AG08395 (cell line): ENCODE measurements around the gene GRIFIN.

ENCODE experiments used
- DNase-seq: peaks from one replicate; pipeline ENCODE4 v3.0.0; 2012; ENCODE audit warnings: mixed read lengths, low spot score

GRIFIN gene, protein sequence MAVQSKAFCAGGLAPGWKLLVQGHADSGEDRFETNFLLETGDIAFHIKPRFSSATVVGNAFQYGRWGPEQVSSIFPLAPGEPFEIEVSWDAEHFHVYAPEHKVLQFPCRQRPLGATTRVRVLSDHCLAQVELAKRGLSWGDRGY

DNA sequence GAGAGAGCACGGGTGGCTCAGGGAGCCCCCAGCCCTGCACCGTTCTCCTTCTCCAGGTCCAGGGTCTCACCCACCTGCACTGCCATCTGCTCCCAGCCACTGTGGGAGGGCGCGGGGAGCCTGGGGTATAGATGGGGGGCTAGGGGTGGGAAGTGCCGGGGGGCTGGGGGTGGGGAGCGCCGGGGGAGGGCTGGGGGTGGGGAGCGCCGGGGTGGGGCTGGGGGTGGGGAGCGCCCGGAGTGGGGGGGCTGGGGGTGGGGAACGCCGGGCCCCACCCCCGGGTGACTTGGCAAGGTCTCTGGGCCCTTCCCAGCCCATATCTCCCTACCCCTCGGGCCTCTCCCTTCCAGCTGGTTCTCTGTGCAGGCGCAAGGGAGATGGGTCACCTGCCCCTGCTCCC lies at the start of gene GRIFIN:
Gene GRIFIN, minus strand, starts transcription at position 101 of the 400 bp plus-strand sequence. Its CDS starts 15 bp downstream, at position 86.
- no peak for DNase-seq

GRCh38 chr7:2524808-2525657 lies 48.8 kb upstream of the GRIFIN start:
- no peak for DNase-seq

DNA sequence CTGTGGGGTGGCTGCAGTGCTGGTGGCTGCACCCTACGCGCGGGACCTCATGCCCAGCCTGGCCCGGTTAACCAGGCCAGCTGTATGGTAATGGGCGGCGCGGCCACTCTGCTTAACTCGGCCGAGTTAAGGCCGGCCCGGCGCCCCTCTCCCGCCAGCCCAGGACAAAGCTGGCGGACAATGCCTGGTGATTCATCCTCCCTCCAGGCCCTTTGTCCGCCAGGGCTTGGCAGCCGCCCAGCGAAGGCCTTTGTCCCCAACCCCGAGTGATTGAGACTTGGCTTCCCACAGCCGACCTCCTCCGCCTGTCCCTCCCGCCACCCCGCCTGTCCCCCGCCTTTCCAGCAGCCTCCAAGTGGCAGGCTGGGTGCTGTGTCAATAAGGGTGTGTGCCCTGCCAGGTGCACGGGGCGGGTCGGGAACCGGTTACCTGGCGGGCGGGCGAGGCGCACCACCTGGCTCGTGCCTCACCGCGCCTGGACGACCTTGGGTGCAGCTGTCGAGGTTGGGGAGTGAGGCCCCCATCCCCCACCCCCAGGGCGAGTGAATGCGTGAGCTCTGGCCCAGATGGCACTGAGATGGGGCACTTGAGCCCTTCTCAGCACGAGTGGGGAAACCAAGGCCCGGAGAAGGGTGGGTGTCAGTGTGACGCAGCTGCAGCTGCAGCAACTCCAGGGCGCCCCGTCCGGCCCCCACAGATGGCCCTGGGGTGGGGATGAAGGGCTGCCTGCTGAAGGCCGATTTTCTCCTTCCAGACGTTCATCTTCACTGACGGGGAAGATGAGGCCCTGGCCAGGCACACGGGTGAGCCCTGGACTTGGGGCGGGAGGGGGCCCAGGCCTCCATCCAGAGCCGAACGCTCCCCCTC lies 48.0 kb upstream of the GRIFIN start:
- DNase-seq = peak; percentile 69

DNA sequence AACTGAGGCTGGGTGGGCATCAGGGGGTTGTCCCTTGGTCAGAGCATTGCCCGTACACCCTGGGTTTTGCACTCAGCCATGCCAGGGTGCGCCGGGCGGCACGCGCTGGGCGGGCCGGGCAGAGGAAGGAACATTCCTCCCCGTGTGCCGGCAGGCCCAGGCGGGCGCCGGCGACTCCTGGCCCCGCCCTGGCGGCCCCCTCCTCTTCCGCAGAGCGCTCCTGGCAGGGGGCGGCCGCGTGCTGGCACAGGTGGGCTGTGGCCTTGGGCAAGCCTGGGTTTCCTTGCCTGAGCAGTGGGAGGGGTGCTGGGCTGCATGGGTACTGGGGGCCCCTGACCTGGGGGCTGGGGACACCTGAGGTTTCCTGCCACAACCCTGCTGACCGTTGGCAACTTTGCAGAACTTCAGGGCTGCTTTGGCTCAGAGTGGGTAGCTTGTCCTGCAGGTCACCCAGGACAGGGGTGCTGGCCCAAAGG lies 47.3 kb upstream of the GRIFIN start:
- DNase-seq = no peak

- DNase-seq = peak; percentile 60
These were observed 46.7 kb upstream of the GRIFIN start for GRCh38 chr7:2522780-2523433.

DNA sequence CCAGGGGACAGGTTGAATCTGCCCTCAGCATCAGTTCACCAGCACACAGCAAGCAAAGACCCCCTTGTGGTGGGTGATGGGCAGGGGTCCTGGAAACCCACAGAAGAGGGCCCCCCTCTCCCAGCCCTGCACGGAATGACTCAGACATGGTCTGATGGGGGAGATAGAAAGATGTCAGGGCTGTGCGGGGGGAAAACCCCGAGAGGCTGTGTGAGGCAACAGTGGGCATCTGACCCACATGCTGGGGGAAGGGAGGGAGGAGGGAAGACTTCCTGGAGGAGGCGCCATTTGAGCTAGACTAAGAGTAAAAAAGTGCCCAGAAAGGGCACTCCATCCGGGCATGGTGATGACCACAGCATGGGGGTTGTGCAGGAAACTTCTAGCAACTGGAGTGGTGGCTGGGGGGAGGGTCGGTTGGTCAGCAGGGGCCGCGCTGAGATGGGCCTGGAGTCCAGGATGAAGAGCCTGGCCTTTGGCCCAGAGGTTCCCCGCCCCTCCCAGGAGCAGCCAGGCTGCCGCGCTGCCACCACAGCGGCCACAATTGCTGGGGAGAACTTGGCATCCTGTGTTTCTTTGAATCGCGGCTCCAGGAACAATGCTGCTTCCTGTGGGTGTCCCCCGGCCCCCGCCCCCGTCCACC lies 45.9 kb upstream of the GRIFIN start:
- peak; percentile 27 for DNase-seq

GRCh38 chr7:2521341-2521745 lies 45.1 kb upstream of the GRIFIN start:
- DNase-seq = no peak

GRCh38 chr7:2520761-2521290 lies 44.6 kb upstream of the GRIFIN start:
- peak; percentile 47 for DNase-seq

- peak; percentile 52 for DNase-seq
These were observed 44.0 kb upstream of the GRIFIN start for GRCh38 chr7:2520131-2520760.

GRCh38 chr7:2519119-2519930 lies 43.1 kb upstream of the GRIFIN start, which contains the start of gene LFNG:
Gene LFNG, plus strand, starts transcription at chr7:2519774. Its CDS starts 88 bp downstream, at chr7:2519862.
- peak; percentile 97 for DNase-seq

DNA sequence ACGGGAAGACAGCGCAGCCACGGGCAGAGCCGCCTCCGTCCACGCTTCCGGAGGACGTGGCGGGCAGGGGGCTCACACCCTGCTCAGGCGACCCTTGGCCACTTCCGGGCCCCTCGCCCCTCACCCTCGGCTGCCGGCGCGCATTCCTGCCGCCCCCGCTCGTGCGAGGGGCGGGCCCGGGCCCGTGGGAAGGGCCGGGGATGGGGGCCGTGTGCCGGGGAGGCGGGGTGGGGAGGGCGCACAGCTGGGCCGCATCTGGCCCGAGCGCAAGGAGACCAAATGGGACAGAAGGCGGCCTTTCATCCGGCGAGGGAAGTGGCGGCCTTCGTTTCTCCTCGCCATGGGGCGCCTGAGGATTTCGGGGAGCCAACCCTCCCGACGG lies 42.5 kb upstream of the GRIFIN start:
- no peak for DNase-seq

DNA sequence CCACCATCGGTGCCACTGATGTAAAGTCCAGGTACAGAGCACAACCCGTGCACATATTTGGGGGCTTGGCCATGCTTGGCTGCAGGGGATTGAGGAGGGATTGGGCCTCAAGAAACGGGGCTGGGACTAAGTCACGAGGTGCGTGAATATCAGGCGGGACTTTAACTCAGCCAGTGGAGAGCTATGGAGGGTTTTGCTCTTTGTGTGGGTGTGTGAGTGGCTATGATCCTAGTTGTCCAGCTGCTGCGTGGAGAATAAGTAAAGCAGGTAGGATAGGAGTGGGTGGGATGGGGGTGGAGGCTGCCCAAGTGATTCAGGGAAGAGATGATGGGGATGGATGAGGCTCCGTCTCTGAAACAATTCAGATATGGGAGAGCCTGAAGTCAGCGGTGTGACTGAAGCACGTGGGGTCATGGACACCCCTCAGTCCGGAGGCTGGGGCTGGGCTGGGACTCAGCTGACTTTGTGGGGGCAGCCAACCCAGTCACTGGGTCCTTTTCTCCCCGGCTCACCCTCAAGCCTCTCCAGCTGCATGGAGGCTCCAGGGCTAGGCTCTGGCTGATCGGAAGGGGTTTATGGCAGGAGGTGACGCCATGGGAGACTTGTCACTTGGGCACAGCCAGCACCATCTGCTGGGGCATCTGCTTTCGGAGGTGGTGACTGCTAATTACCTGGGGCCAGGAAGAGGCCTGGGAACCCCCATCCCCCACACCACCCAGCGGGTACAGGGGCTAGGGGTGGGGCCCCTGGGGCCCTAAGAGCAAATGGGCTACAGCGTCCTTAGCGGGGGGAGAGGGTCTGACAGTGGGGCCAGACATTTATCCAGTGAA lies 41.7 kb upstream of the GRIFIN start:
- DNase-seq = no peak

GRCh38 chr7:2517026-2517425 lies 40.8 kb upstream of the GRIFIN start:
- DNase-seq = peak; percentile 94

DNA sequence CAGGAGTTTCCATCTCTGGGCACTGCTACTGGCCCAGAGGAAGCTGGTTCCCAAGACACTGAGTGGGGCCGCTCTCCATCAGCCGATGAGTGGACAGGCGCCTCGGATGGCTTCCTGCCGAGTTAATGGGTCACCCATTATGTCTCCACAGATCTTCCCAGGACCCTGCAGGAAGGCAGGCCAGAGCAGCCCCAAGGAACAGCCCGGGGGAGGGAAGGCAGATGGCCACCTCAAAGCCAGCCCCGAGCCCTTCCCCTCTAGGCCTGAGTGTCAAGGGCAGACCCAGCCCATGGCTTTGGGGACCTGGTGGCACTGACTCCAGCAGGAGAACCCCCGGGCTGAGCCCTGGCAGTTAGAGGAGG lies 40.0 kb upstream of the GRIFIN start:
- DNase-seq = peak; percentile 46

DNA sequence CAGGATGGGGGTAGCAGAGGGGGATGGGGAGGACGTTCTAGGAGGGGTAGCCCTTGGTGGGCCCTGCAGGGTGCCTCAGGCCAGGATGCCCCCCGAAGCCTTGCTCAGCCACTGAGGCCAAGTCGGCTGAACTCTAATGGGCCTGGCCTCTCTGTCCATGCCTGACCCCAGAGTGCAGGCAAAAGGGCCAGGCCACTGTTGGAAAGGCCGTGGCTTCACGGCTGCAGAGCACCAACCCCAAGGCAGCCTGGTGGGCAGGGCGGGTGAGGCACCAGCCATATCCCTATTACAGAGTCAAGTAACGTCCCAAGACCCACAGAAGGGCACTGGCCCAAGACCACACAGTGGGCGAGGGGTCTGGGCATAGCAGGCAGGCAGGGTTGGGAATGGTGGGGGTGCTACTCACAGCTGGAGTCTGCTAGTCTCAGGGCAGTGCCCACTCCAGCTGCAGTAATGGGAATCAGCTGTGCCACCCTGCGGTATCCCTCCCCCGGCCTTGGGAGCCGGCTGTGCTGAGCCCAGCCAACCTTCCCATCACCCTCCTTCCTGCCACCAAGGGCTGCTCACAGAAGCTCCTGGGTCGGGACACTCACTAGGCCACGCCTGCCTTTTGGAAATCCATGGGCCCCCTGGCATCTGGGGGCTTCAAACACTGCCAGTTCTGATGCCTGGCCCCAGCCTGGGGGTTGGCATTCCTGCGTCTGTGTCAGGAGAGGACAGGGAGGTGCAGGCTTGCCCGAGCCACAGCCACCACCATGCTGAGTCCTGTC lies 39.4 kb upstream of the GRIFIN start:
- DNase-seq = peak; percentile 47

GRCh38 chr7:2514473-2515423 lies 38.5 kb upstream of the GRIFIN start:
- DNase-seq = no peak

GRCh38 chr7:2513702-2514101 lies 37.5 kb upstream of the GRIFIN start:
- DNase-seq = no peak
